ENCODE data around the gene OTX2. TPM values are rescaled to one million over a fixed set of nuclear protein-coding genes. Genes with fewer than 3 reads are reported as not detected.

The OTX2 gene
- total RNA-seq, 1 donor from 2014 or later, result not detected

GRCh38 chr14:56797003-56797568, 13.2 kb downstream of the OTX2 start:
- DNase-seq (ENCODE audit: low read depth in 2 of 2), result no peak

- no peak for DNase-seq (ENCODE audit: low read depth in 2 of 2)
Observed at GRCh38 chr14:56796259-56796658, 14.0 kb downstream of the OTX2 start.

DNA sequence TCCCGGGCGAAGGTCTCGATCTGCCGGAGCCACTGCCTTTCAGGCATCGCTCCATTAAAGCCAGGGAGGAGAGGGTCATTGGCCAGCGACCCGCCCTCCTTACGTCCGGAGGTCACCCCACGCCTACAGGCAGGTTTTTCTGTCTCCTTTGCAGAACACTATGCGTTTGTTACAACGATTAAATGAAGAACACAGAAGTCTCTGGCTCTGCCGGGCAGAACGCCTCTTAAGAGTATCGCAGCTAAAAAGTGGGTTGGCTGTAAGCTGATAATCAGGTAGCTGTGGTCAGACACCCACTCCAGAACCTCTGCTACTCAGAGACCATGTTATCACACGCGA, 15.0 kb downstream of the OTX2 start:
- DNase-seq (ENCODE audit: low read depth in 2 of 2), result no peak

DNA sequence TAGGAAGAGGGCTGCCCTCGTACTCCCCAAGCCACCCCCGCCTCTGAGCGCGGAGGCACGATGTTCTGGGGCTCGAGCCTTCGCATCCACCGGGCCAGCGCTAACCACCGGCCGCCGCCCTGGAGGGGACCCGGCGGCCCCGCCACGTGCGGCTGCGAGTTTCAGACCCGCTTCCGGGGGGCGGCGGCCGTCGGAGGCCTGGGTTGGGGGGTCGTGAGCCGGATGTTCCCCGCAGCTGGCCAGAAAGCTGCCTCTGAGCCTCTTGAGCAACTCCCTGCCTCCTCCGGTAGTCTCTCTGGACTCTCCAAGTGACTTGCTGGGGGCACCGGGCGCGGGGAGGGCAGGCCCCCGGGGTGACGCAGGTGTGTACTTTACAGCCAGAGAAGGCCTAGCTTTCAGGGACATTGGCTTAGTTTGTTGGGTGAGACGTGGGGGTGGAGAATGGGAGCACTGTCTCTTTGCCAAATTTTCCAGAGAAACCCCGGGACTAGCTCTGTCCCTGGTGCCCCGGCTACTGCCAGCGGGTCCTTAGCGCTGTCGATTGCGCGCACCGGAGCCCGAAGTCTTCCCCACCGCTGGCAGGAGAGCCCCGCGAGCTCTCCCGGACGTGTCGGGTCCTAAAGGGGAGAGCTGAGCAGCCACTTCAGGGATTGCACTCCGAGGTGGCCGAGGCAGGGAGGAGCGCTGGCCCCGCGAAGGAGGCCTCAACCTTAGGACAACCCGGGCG, 15.6 kb downstream of the OTX2 start:
- no peak for DNase-seq (ENCODE audit: low read depth in 2 of 2)

DNA sequence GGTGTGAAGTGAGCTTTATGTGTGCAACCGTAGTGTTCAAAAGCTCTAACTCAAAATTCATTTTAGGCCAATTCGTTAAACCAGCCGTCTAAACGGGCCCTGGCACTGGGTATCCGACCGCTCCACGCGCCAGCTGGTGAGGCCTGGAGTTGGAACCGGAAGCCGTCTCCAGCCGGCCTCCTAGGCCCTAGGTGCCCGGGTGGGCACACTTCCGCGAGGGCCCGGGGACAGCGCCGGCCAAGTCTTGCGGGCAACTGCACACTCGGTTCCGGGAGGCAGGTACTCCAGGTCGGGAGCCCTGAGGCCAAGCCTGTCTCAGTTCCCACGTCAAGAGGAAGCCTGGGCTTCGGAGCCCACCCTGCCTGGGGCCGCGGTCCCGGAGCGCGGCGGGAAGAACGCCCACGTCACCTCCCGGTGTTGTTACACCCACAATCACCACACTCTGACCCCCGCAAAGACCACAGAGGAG, 16.2 kb downstream of the OTX2 start:
- no peak for DNase-seq (ENCODE audit: low read depth in 2 of 2)

GRCh38 chr14:56789955-56790354, 20.3 kb downstream of the OTX2 start:
- DNase-seq (ENCODE audit: low read depth in 2 of 2), result no peak

DNA sequence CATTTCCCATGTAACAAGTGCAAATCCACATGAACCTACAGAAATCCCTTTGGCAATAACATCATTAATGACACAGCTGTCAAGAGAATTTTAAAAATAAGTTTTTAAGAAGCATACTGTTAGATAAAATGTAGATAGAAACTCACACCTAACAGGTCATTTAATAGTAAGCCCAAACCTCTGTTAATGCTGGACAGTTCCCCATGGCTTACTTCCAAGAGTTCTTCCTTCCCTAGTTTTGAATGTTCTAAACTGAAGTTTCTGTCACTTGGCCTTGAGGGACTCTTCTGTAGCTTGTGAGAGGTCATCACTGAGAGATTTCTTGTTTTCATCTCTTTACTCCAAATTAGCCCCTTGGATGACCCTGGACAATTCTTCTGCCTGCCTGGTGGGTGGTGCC, 22.7 kb downstream of the OTX2 start:
- no peak for DNase-seq (ENCODE audit: low read depth in 2 of 2)

DNA sequence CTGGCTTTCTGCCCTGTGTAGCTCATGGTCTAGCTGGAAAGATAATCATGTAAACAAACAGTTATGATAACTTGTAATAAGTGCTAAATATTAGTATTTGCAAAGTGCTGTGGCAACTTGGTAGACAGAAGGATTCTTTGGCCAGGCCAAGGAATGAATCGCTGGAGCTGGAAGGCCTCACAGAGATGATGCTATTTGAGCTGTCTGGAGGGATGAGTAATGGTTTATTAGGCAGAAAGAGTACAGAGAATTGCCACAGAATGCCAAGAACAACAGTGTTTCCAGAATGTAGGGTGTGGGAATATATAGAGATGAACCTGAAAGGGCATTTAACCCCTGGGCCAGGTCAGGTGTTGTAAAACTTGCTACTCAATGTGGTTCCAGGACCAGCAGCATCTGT, 27.6 kb downstream of the OTX2 start:
- no peak for DNase-seq (ENCODE audit: low read depth in 2 of 2)

DNA sequence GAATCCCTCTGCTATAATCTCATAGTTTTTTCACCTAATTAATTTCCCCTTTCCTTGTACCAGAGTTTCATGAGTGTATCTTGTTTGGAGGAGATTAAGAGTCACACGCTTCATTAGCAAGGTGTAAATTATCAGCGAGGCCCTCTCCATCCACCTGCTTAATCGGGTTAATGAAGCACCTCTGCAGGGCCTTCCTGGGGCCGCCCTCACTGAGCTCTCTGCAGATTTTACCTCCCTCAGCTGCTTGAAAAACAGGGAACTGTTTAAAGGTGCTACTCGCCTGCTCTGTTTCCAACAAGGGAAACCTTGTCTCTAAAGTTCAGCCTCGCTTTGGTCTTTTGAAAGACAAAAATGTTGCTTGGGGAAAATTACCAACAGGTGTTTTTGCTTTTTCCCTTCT, 35.8 kb downstream of the OTX2 start:
- DNase-seq (ENCODE audit: low read depth in 2 of 2), result no peak

GRCh38 chr14:56770512-56770911, 39.8 kb downstream of the OTX2 start:
- DNase-seq (ENCODE audit: low read depth in 2 of 2), result no peak

- DNase-seq (ENCODE audit: low read depth in 2 of 2), result no peak
Observed at GRCh38 chr14:56760164-56760914, 49.9 kb downstream of the OTX2 start.

- DNase-seq (ENCODE audit: low read depth in 2 of 2), result no peak
Observed at GRCh38 chr14:56759633-56760032, 50.6 kb downstream of the OTX2 start.

- no peak for DNase-seq (ENCODE audit: low read depth in 2 of 2)
Observed at GRCh38 chr14:56759094-56759493, 51.2 kb downstream of the OTX2 start.

GRCh38 chr14:56754921-56755320, 55.4 kb downstream of the OTX2 start:
- DNase-seq (ENCODE audit: low read depth in 2 of 2), result no peak

- DNase-seq (ENCODE audit: low read depth in 2 of 2), result no peak
Observed at GRCh38 chr14:56753396-56753795, 56.9 kb downstream of the OTX2 start.

DNA sequence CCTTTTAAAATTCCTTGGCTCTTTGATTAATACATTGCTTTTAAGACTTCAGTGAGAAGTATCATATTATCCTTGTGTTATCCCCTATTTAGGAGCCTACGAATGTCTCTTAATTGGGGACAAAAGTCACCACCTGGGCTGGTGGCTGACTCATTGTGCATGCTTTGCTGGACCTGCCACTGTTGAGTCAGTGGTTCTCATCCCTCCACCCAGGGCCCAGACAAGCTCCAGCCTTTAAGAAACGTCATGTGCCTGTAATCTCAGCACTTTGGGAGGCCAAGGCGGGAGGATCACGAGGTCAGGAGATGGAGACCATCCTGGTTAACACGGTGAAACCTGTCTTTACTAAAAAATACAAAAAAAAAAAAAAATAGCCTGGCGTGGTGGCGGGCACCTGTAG, 57.9 kb downstream of the OTX2 start:
- no peak for DNase-seq (ENCODE audit: low read depth in 2 of 2)

- no peak for DNase-seq (ENCODE audit: low read depth in 2 of 2)
Observed at GRCh38 chr14:56751471-56751870, 58.8 kb downstream of the OTX2 start.

Other genes with a start within 250 kb of the OTX2 start
- 7.0 and 10.1 TPM in 2 replicates for gene TMEM260, start 230.7 kb downstream of the OTX2 start, total RNA-seq